ENCODE measurements around the gene AIPL1. TPM values are rescaled to one million over a fixed set of nuclear protein-coding genes. Genes with fewer than 3 reads are reported as not detected.

AIPL1 gene
- total and polyA plus RNA-seq, 10 of the 15 experiments (the other 5 are each of a cell fraction or from before 2014, with no cell fraction given) = not detected

- Histone ChIP-seq H4K20me1 (ENCODE audit: control insufficient read depth, insufficient read depth) (no peaks in the 10 kb centered on the region), H3K36me3 (ENCODE audit: control insufficient read depth in 2 of 2, insufficient read depth in 2 of 2, low read length in 1 of 2) (no peaks in the 10 kb centered on the region), H2AFZ (ENCODE audit: control insufficient read depth, low read depth, low read length) (no peak overlapping the region), H3K4me3 (no peak overlapping the region), H3K9ac (ENCODE audit: control insufficient read depth, insufficient read depth, low read length) (no peak overlapping the region), H3K27me3 (replicated peaks in 1 of 2; ENCODE audit: control insufficient read depth in 2 of 2, insufficient read depth in 2 of 2, low read length in 1 of 2) (no peaks in the 10 kb centered on the region), H3K79me2 (ENCODE audit: control insufficient read depth, insufficient read depth, low read length) (no peaks in the 10 kb centered on the region), H3K27ac (ENCODE audit: control insufficient read depth, insufficient read depth) (no peak overlapping the region), H3K9me3 (replicated peaks; ENCODE audit: control insufficient read depth, insufficient read depth, low read length) (no peaks in the 10 kb centered on the region), H3K4me1 (ENCODE audit: control insufficient read depth, insufficient read depth, low read length) (no peaks in the 10 kb centered on the region), H3K4me2 (ENCODE audit: control insufficient read depth, insufficient read depth) (no peak overlapping the region)
- in situ Hi-C loops (cut with MboI) (no loop called here), intact Hi-C loops (cut with micrococcal nuclease; ENCODE audit: unreplicated experiment) (no loop called here)
- ChIA-PET POLR2A (no interaction called here), RAD21 (ENCODE audit: unreplicated experiment) (no interaction called here), SMC1A (ENCODE audit: uncharacterized antibody, unreplicated experiment) (no interaction called here), CTCF (no interaction called here)
- TF ChIP-seq BRCA1 (IDR thresholded peaks at IDR 0.05; ENCODE audit: low read depth, low read length) = no peak
- TF ChIP-seq MXI1 (IDR thresholded peaks at IDR 0.05; ENCODE audit: low read depth, low read length) = no peak
- TF ChIP-seq PAX8 (IDR thresholded peaks at IDR 0.05) = no peak
- no peak for TF ChIP-seq TARDBP (IDR thresholded peaks at IDR 0.05; ENCODE audit: borderline replicate concordance)
- TF ChIP-seq NR2C1 (IDR thresholded peaks at IDR 0.05) = no peak
- TF ChIP-seq DPF2 (IDR thresholded peaks at IDR 0.05) = no peak
- ATAC-seq (no peak), DNase-seq (ENCODE audit: low read depth, low spot score) (no peak), FAIRE-seq (no peak)
- 3% methylated on average over 3 of the region's 3 CpGs for WGBS (ENCODE audit: insufficient coverage, insufficient replicate concordance, low lambda C conversion rate, missing lambda C conversion rate)
- BruUV-seq (replicated peaks) = no TSS peak
Observed at GRCh38 chr17:6377906-6378305, 57.0 kb downstream of the AIPL1 start.

DNA sequence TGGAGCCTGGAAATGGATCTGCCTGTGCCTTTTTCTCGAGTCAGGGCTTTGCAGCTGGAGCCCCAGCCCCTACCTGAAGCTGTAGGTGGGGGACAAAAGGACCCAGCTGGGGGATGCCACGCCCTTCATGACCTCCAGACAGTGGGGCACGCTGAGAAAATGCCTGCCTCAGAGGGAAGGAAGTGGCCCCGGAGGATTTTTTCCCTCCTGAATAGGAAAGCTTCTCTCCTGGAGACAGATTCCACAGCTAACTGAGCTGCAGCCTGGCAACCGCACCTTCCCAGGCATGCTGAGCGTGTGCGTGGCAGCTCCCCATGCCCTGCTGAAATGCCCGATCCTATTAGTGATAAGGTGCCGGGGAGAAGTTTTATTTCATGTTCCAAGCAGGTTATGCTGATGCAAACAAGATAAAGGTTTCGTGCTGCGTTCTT, 58.0 kb downstream of the AIPL1 start:
- ChIA-PET SMC1A (ENCODE audit: uncharacterized antibody, unreplicated experiment) (no interaction called here), POLR2A (no interaction called here), CTCF (no interaction called here), RAD21 (ENCODE audit: unreplicated experiment) (no interaction called here)
- H3K36me3 ChIP-seq (ENCODE audit: control insufficient read depth in 2 of 2, insufficient read depth in 2 of 2, low read length in 1 of 2) = no peaks in the 10 kb centered on the region
- no peak overlapping the region for H3K27ac ChIP-seq (ENCODE audit: control insufficient read depth, insufficient read depth)
- 25% methylated on average over 11 of the region's 11 CpGs for WGBS (ENCODE audit: insufficient coverage, insufficient replicate concordance, low lambda C conversion rate, missing lambda C conversion rate)
- H3K4me2 ChIP-seq (ENCODE audit: control insufficient read depth, insufficient read depth) = no peak overlapping the region
- intact Hi-C loops (cut with micrococcal nuclease; ENCODE audit: unreplicated experiment) = no loop called here
- H2AFZ ChIP-seq (ENCODE audit: control insufficient read depth, low read depth, low read length) = no peak overlapping the region
- H4K20me1 ChIP-seq (ENCODE audit: control insufficient read depth, insufficient read depth) = no peaks in the 10 kb centered on the region
- no peaks in the 10 kb centered on the region for H3K4me1 ChIP-seq (ENCODE audit: control insufficient read depth, insufficient read depth, low read length)
- H3K4me3 ChIP-seq = no peak overlapping the region
- H3K9me3 ChIP-seq (replicated peaks; ENCODE audit: control insufficient read depth, insufficient read depth, low read length) = no peaks in the 10 kb centered on the region
- H3K79me2 ChIP-seq (ENCODE audit: control insufficient read depth, insufficient read depth, low read length) = no peaks in the 10 kb centered on the region
- FAIRE-seq (no peak), DNase-seq (ENCODE audit: low read depth, low spot score) (no peak), ATAC-seq (no peak)
- no peak overlapping the region for H3K9ac ChIP-seq (ENCODE audit: control insufficient read depth, insufficient read depth, low read length)
- in situ Hi-C loops (cut with MboI) = no loop called here
- no peaks in the 10 kb centered on the region for H3K27me3 ChIP-seq (replicated peaks in 1 of 2; ENCODE audit: control insufficient read depth in 2 of 2, insufficient read depth in 2 of 2, low read length in 1 of 2)
- no TSS peak for BruUV-seq (replicated peaks)
- no peak for TF ChIP-seq ZNF274 (IDR thresholded peaks at IDR 0.05; ENCODE audit: insufficient read depth, insufficient read length)
- TF ChIP-seq RUNX3 (IDR thresholded peaks at IDR 0.05; ENCODE audit: low read length) = no peak
- TF ChIP-seq TARDBP (IDR thresholded peaks at IDR 0.05; ENCODE audit: borderline replicate concordance) = no peak
- TF ChIP-seq CTCF (IDR thresholded peaks at IDR 0.05 in 2 of 3, conservative IDR thresholded peaks at IDR 0.05 in 1 of 3; ENCODE audit: control insufficient read depth in 2 of 3, extremely low read depth in 1 of 3, insufficient read depth in 1 of 3, low read depth in 3 of 3, low read length in 3 of 3) = no peak
- TF ChIP-seq GATAD2B (conservative IDR thresholded peaks at IDR 0.05; ENCODE audit: low read depth) = no peak
- TF ChIP-seq HDAC6 (IDR thresholded peaks at IDR 0.05; ENCODE audit: unreplicated experiment) = no peak
- no peak for TF ChIP-seq SKIL (IDR thresholded peaks at IDR 0.05; ENCODE audit: low read depth, poor library complexity, severe bottlenecking)
- no peak for TF ChIP-seq CBX3 (IDR thresholded peaks at IDR 0.05; ENCODE audit: borderline replicate concordance, low read depth)
- TF ChIP-seq, protein P1, sequence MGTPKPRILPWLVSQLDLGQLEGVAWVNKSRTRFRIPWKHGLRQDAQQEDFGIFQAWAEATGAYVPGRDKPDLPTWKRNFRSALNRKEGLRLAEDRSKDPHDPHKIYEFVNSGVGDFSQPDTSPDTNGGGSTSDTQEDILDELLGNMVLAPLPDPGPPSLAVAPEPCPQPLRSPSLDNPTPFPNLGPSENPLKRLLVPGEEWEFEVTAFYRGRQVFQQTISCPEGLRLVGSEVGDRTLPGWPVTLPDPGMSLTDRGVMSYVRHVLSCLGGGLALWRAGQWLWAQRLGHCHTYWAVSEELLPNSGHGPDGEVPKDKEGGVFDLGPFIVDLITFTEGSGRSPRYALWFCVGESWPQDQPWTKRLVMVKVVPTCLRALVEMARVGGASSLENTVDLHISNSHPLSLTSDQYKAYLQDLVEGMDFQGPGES (IDR thresholded peaks at IDR 0.05) = no peak
- TF ChIP-seq EGR1 (IDR thresholded peaks at IDR 0.05; ENCODE audit: borderline replicate concordance in 1 of 2, low read depth in 2 of 2, low read length in 2 of 2) = no peak
